Stimulated activated CD4-positive, alpha-beta T cell treated with anti-CD3 and anti-CD28 coated beads, Interleukin-15, amount 100 ng/mL, for 1 hour (primary cell): ENCODE data around the gene MRNIP.

Source experiments
- DNase-seq, 2 donors: peaks; one replicate each; pipeline ENCODE4 v3.0.0-alpha.2; 2020; ENCODE audit warnings: low read depth in 1 of 2, low spot score in 1 of 2

The MRNIP gene

GRCh38 chr5:179889885-179890284, 31.3 kb upstream of the MRNIP start:
- DNase-seq = no peak

GRCh38 chr5:179887802-179888201, 29.2 kb upstream of the MRNIP start:
- no peak for DNase-seq

GRCh38 chr5:179887095-179887494, 28.5 kb upstream of the MRNIP start:
- DNase-seq = no peak

GRCh38 chr5:179886190-179886911, 27.7 kb upstream of the MRNIP start:
- no peak for DNase-seq

DNA sequence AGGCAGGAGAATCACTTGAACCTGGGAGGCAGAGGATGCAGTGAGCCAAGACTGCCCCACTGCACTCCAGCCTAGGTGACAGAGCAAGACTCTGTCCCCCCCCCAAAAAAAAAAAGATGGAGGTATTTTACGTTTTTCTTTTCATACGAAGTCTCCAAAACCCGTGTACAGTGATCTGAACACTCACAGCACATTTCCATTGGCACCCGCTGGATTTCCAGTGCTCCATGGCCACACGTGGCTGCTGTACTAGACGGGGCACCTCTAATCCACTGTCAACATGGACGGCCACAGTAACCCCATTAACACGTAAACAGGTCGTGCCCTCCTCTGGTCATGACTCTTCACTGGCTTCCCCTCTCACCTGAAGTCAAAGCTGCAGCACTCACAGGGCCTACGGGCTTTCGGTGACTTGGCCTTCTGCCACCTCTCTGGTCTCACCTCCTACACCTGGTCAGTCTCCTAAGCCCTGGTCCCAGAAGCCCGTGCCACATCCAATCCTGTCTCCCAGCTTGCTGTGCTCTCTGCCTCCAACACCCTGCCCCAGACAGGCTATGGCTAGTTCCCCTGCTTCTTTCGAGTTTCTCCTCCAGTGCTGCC, 27.0 kb upstream of the MRNIP start:
- DNase-seq = no peak

- DNase-seq = no peak
Observed at GRCh38 chr5:179883163-179883562, 24.5 kb upstream of the MRNIP start.

- no peak for DNase-seq
Observed at GRCh38 chr5:179882338-179882737, 23.7 kb upstream of the MRNIP start.

- DNase-seq = no peak
Observed at GRCh38 chr5:179880848-179881590, 22.4 kb upstream of the MRNIP start.

- no peak for DNase-seq
Observed at GRCh38 chr5:179880066-179880650, 21.5 kb upstream of the MRNIP start.

- no peak for DNase-seq
Observed at GRCh38 chr5:179879690-179880010, 21.0 kb upstream of the MRNIP start.

GRCh38 chr5:179879003-179879689, 20.5 kb upstream of the MRNIP start:
- DNase-seq = no peak

DNA sequence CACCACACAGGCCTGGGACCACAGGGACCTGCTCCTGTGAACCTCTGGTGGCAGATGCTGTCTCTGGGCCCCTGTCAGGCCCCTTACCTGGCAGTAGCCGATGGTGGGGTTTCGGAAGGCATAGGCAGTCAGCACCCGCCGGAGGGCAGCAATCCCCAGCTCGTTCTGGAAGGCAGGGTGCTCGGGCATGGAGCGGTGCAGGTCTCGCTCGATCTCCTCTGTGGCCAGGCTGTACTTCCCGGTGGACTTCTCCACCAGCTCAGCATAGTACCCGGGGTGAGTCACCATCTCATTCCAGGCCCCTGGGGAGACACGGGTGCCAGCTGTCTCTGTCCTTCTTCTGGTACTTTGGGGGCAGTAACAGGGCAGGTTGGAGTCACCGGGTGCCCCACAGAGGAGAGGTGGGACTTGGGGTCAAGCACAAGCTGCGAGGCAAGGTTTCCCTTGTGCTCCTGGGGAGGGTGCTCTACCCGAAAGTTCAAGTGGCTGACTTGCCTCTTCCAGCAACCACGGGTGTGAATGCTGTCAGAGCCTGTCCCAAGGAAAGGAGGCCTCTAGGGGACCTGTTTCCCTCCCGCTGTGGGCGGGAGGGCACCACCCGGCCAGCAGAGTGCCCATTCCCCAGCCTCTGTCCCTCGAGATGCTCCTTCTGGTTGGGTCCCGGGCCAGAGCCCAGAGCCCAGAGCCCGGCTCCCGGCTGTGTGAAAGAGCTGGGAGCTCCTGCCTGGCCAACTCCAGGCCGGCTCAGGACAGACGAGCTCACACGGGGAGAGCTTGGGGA, 19.8 kb upstream of the MRNIP start:
- DNase-seq = no peak

DNA sequence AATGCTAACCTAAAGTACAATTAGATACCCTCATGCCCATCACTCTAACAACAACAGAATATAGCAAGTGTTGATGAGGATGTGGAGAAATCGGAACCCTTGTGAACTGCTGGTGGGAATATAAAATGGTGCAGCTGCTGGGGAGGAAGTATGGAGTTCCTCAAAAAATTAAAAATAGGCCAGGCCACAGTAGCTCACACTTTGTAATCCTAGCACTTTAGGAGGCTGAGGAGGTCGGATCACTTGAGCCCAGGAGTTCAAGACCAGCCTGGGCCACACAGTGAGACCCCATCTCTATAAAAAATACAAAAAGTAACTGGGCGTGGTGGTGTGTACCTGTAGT, 18.0 kb upstream of the MRNIP start:
- DNase-seq = no peak

GRCh38 chr5:179875741-179876609, 17.4 kb upstream of the MRNIP start:
- no peak for DNase-seq

DNA sequence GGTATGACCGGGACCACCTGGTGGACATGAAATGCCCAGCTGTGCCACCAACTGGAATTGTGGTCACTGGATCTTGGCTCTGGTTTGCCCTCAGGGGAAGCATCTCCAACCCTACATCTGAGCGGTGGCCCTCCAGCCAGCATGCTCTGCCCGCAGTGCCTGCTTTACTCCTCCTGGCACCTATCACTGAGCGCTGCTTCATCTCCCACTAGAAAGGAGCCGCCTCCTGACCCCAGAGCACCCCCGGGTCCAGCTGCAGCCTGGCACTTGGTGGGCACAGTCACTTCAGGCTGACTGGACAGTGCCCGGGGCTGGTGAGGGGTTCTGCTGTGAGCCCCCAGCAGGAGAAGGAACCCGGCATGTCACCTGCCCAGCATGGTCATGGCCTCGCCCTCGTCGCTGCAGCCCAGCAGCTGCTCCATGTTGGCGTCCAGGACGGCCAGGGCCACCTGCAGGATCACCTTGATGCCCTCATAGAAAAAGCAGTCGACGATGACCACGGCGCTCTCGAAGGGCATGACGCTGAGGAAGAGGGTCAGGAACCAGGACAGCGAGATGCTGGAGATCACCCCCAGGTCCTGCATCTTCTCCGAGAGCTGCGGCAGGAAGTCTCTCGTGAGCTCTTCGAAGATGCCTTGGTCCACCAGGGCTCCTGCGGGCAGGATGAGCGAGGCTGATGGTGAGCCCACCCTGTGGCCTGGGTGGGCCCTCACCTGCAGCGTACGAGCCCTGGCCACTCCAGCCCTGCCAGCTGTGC, 16.1 kb upstream of the MRNIP start:
- DNase-seq = no peak

DNA sequence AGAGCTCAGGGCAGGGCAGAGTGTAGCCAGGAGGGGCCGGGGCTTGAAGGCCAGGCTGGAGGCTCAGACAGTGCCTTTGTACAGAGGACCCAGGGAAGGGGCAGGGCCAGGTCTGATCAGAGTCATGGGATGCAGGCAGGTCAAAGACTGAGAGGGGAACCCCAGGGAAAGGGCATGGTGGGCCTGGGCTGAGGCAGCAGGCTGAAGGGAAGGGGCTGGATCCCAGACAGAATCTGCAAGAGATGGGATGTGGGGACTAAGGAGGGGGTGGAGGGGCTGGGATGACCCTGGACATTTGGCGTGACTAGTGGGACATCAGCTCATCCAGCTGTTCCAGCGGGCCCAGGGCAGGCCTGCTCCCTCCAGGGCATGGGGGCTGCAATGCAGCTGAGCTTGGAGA, 15.5 kb upstream of the MRNIP start:
- DNase-seq = no peak

GRCh38 chr5:179873588-179874110, 15.0 kb upstream of the MRNIP start:
- DNase-seq = no peak

DNA sequence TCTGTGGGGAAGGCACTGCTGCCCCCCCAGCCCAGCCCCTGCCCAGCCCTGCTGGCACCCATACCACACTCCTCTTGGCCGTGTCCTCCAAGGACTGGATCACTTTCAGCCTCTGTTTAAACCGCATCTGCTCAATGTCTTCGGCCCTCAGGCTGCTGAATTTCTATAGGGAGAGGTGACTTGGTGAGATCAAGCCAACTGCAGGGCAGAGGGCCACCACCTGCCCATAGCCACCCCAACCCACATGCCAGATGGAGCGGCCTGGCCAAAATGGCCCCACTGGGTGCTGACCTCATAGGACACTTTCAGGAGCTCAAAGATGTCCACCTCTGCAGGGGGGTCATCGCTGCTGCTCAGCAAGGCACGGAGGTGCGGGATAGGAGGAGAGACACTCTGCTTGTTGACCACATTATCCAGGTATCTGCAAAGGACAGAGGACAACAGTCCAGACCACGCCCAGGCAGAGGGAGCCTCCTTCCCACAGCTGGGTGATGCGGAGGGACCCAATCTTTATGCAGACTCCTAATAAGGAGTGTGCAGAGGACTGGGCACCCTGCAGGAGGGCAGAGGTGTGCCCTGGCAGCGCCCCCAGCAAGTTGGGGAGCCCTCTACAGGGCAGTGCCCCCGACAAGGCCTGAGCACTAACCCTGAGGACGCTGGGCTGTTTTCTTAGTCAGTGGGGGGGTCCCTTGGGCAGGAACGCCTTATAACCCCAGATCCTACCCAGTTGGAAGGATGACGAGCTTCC, 14.4 kb upstream of the MRNIP start:
- DNase-seq = no peak
